Heart left ventricle (tissue), 13 donors: ENCODE measurements around the gene SAPCD1.

Source experiments
- CTCF ChIP-seq, 12 donors: fragments of 200-600 bp; sonication (generic) in 4 of 12; IDR thresholded peaks; one replicate each; pipeline versions ENCODE4 v1.5.0 to v1.8.0; 2018 to 2022; ENCODE audit warnings: antibody characterized with exemption in 12 of 12, mild to moderate bottlenecking in 5 of 12
- POLR2A ChIP-seq, 2 donors: fragments of 450-650 bp; IDR thresholded peaks; one replicate each; pipeline ENCODE4 v1.6.1; 2017; ENCODE audit warnings: antibody characterized with exemption in 2 of 2, mild to moderate bottlenecking in 2 of 2, moderate library complexity in 2 of 2
- donor health status: ischemic (EF 13 %, LVEDD 7.1; RV severe dilation, severe dysfunction).
- donor health status: DM: no; HTN: yes; CAD: no.
- donor health status: DM: no; HTN: no; CAD: no.
- donor health status: ischemic (EF 25% LVEDD 6.9; RV normal size, moderate dysfunction).
- donor health status: ischemic (EF 25% LVEDD 5.7; RV mildly dilated, moderate dysfunction).
- donor health status: ischemic (EF 35%, LVEDD 5.7; RV mildly dilated, moderate dysfunction).
- donor health status: nonischemic (EF 11% LVEDD 7.7; RV severe dilation, severe dysfunction).
- donor health status: DM: yes; HTN: yes; CAD: no.
- donor health status: PGD.
- donor health status: ischemic (EF 29% LVEDD 5.4; RV normal size, mild dysfunction).
- donor health status: nonischemic (EF 23%, LVEDD 6.1; RV moderate dilation, normal function).

DNA sequence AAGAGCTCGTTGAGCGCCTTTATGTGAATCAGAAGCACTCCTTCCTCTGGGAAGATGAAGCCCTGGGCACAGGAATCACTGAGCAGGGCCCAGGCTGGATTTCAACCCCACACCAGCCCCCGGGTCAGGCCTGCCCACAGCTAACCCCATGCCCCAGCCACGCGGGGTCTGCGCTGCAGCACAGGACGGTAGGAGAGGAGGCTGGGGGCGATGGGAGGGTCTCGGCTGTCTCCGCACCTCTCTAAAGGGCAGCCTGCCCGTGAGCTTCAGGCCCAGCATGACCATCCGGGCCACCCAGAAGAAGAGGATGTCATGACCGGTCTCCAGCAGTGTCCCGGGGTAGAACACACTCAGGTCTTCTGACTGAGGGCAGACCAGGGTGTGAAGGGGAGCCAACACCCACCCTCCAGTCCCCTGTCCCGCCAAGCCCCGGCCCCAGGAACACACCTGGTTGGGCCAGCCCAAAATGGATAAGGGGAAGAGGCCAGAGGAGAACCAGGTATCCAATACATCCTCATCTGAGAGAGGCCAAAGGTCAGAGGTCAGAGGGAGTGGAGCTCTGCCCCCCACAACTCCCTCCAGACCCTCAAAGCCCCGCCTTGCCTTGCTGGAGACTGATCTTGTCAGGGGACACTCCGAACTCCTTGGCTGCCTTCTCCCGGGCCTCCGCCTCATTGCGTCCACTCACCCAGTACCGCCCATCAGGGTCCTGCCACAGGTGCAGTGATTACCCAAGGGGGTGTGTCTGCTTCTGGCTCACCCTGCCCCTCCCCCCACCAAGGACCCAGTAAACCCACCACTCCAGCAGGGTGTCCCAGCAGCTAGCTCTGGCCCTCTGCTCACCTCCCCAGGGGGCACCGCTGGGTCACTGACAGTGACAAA is 19.0 kb downstream of the SAPCD1 start:
- no peak for TF ChIP-seq CTCF (IDR thresholded peaks at IDR 0.05)
- TF ChIP-seq POLR2A (IDR thresholded peaks at IDR 0.05), result no peak
